Neural crest cell (in vitro differentiated cells): ENCODE data around the gene BEGAIN. TPM values are rescaled to one million over a fixed set of nuclear protein-coding genes. Genes with fewer than 3 reads are reported as not detected.

Source experiments
- DNase-seq: peaks from one replicate; pipeline ENCODE4 v3.0.0; 2021; ENCODE audit warnings: low read depth, mixed read lengths, low spot score
- H3K27ac Mint-ChIP-seq: one replicate; pipeline ENCODE4 v1.8.0; 2021; ENCODE audit warnings: mild to moderate bottlenecking, mixed read lengths; ENCODE audit not compliant: unreplicated experiment
- H3K27me3 Mint-ChIP-seq: 2 replicates; pipeline ENCODE4 v1.8.0; 2021; ENCODE audit warnings: low read depth, mild to moderate bottlenecking, mixed read lengths
- H3K36me3 Mint-ChIP-seq: 2 replicates; pipeline ENCODE4 v1.8.0; 2021; ENCODE audit warnings: low read depth, mild to moderate bottlenecking, mixed read lengths
- H3K4me1 Mint-ChIP-seq: 2 replicates; pipeline ENCODE4 v1.8.0; 2021; ENCODE audit warnings: mixed read lengths
- H3K4me3 Mint-ChIP-seq: one replicate; pipeline ENCODE4 v1.8.0; 2021; ENCODE audit warnings: mild to moderate bottlenecking, mixed read lengths
- H3K9me3 Mint-ChIP-seq: 2 replicates; pipeline ENCODE4 v1.8.0; 2021; ENCODE audit warnings: mixed read lengths
- CTCF ChIP-seq: fragments of 200-600 bp; sonication (generic); conservative IDR thresholded peaks from 2 replicates; pipeline ENCODE4 v1.5.0; 2021; ENCODE audit warnings: antibody characterized with exemption, mild to moderate bottlenecking
- total RNA-seq: library from RNA; stranded (reverse); gene quantifications from 2 replicates; pipeline ENCODE4 v1.2.1, GENCODE V29; 2021

BEGAIN gene
- total RNA-seq, 1 donor from 2014 or later = 4.8 TPM

GRCh38 chr14:100603341-100604120 is 16.3 kb upstream of the BEGAIN start:
- no peak for DNase-seq
- Mint-ChIP-seq H3K27ac (no peak overlapping the region), H3K27me3 (peaks cover 28% of the 10 kb centered on the region), H3K36me3 (no peaks in the 10 kb centered on the region), H3K4me1 (peaks cover 12% of the 10 kb centered on the region), H3K9me3 (peaks cover 11% of the 10 kb centered on the region), H3K4me3 (no peak overlapping the region)
- TF ChIP-seq CTCF = no peak

- no peak overlapping the region for H3K4me3 Mint-ChIP-seq
- DNase-seq = no peak
- peaks cover 32% of the 10 kb centered on the region for H3K27me3 Mint-ChIP-seq
- no peak overlapping the region for H3K27ac Mint-ChIP-seq
- peaks cover 12% of the 10 kb centered on the region for H3K4me1 Mint-ChIP-seq
- H3K36me3 Mint-ChIP-seq = no peaks in the 10 kb centered on the region
- H3K9me3 Mint-ChIP-seq = peaks cover 11% of the 10 kb centered on the region
- no peak for TF ChIP-seq CTCF
These were observed 15.5 kb upstream of the BEGAIN start for GRCh38 chr14:100602621-100603230.

GRCh38 chr14:100601914-100602313 is 14.7 kb upstream of the BEGAIN start:
- Mint-ChIP-seq H3K36me3 (no peaks in the 10 kb centered on the region), H3K4me1 (peaks cover 12% of the 10 kb centered on the region), H3K27me3 (peaks cover 35% of the 10 kb centered on the region), H3K27ac (no peak overlapping the region), H3K9me3 (peaks cover 11% of the 10 kb centered on the region), H3K4me3 (no peak overlapping the region)
- no peak for DNase-seq
- TF ChIP-seq CTCF = no peak

- H3K9me3 Mint-ChIP-seq = peaks cover 11% of the 10 kb centered on the region
- no peak for DNase-seq
- no peak overlapping the region for H3K27ac Mint-ChIP-seq
- H3K4me1 Mint-ChIP-seq = peaks cover 4% of the 10 kb centered on the region
- H3K4me3 Mint-ChIP-seq = no peak overlapping the region
- peaks cover 37% of the 10 kb centered on the region for H3K27me3 Mint-ChIP-seq
- no peak for TF ChIP-seq CTCF
- no peaks in the 10 kb centered on the region for H3K36me3 Mint-ChIP-seq
These were observed 13.8 kb upstream of the BEGAIN start for GRCh38 chr14:100601064-100601463.

GRCh38 chr14:100599981-100600380 is 12.8 kb upstream of the BEGAIN start:
- TF ChIP-seq CTCF = no peak
- DNase-seq = no peak
- Mint-ChIP-seq H3K4me3 (no peak overlapping the region), H3K9me3 (peaks cover 11% of the 10 kb centered on the region), H3K4me1 (no peaks in the 10 kb centered on the region), H3K27me3 (peaks cover 37% of the 10 kb centered on the region), H3K36me3 (no peaks in the 10 kb centered on the region), H3K27ac (no peak overlapping the region)
